GM18505 (cell line): ENCODE results near the gene SERPINB6.

Experiments used
- ATAC-seq: cut with Tn5 transposase; IDR thresholded peaks from one replicate; pipeline ENCODE4 v1.9.1; 2021; ENCODE audit not compliant: unreplicated experiment
- POLR2A ChIP-seq: IDR thresholded peaks from 4 replicates; pipeline ENCODE4 v1.6.1; 2011; ENCODE audit warnings: borderline replicate concordance; ENCODE audit not compliant: insufficient read depth, insufficient read length; ENCODE audit errors: extremely low read depth

The SERPINB6 gene

DNA sequence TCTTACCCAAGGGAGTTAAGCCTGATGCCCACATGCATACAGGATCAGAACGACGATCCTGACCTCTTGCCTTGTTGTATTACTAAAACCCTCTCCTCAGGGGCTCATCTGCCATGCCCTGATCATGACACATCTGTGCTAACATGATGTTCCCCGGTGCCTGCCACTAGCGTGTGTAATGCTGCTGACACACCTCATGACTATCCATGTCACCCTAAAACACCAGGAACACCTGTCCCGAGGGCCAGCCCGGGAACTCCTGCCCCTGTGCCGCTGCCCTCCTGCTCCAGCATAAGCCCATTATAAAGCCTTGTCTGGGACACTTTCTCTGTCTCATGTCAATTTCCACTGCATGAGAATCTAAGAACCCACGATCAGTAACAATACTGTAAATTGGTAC lies 7.6 kb downstream of the SERPINB6 start:
- no peak for ATAC-seq
- no peak for TF ChIP-seq POLR2A

DNA sequence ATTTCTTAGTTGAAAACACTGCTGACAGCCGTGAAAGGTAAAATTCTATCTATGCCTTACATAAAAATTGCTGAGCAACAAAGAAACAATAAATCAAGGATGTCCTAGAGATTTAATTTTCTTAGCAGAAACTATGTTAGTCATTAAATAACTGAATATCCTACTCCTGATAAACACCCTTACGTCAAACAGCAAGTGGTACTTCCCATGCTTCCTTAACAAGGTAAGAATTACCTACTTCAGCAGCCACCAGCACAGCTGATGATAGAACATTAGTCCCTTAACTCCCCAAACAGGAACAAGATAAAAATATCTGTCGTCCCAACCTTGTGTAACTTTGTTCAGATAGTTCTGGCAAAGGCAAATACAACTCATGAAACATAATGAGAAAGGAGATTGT lies 8.7 kb downstream of the SERPINB6 start:
- ATAC-seq: no peak
- TF ChIP-seq POLR2A: no peak

DNA sequence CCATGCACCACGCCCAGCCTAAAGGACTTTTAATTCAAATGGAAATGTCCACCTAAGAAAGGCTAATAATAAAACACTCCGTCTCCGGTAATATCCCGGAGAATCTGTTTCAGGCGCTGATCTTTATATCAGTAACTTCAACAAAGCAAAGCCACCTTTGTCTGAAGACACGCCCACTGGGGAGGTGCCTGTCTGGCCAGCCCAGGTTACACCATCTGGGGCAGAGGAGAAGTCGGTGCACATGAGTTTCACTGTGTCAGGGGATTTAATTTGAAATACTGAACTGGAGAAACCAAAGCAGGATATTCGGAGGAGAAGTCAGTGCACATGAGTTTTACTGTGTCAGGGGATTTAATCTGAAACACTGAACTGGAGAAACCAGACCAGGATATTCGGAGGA lies 9.4 kb downstream of the SERPINB6 start:
- no peak for TF ChIP-seq POLR2A
- ATAC-seq: no peak

- no peak for TF ChIP-seq POLR2A
- no peak for ATAC-seq
Observed at GRCh38 chr6:2961506-2961905, 9.9 kb downstream of the SERPINB6 start.

GRCh38 chr6:2960935-2961334 lies 10.4 kb downstream of the SERPINB6 start:
- no peak for TF ChIP-seq POLR2A
- no peak for ATAC-seq

GRCh38 chr6:2959909-2960719 lies 11.3 kb downstream of the SERPINB6 start:
- TF ChIP-seq POLR2A: no peak
- no peak for ATAC-seq

GRCh38 chr6:2958776-2959175 lies 12.6 kb downstream of the SERPINB6 start:
- ATAC-seq: no peak
- TF ChIP-seq POLR2A: no peak

GRCh38 chr6:2958331-2958711 lies 13.0 kb downstream of the SERPINB6 start:
- no peak for TF ChIP-seq POLR2A
- ATAC-seq: no peak

- no peak for ATAC-seq
- no peak for TF ChIP-seq POLR2A
Observed at GRCh38 chr6:2957696-2958330, 13.6 kb downstream of the SERPINB6 start.

DNA sequence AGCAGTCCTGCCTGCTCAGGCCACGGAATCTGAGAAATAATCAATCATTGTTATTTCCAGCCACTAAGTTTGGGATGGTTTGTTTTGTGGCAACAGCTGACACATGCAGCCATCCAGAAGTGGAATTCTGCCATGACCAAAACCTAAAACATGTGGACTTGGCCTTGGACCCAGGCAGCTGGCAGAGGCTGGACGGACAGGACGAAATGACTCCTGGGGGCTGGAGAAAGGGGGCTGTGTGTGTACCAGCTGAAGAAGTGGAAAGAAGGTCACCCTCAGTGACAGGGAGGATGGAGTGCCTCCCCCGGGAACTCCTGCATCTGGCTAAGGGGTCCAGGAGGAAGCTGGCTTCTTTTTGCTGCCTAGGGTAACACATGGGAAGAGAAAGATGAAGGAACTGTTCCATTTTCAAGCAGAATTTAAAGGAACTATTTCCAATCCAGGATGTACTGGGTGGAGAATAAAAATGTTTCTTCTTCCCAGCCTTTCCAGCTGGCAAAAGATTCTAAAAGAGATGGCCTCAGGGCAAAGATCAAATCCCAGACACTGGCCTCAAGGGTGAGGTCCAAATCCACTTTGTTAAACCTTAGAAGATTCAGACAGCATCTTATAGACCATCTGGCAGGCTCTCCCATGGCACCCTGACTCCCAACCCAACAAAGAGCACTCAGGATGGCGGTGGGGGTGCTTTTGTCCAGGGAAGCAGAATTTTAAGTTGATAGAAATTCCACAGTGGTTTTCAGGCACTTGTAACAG lies 14.3 kb downstream of the SERPINB6 start:
- TF ChIP-seq POLR2A: no peak
- no peak for ATAC-seq

- no peak for ATAC-seq
- TF ChIP-seq POLR2A: no peak
Observed at GRCh38 chr6:2953098-2953497, 18.3 kb downstream of the SERPINB6 start.

GRCh38 chr6:2952557-2953095 lies 18.7 kb downstream of the SERPINB6 start:
- TF ChIP-seq POLR2A: no peak
- no peak for ATAC-seq

DNA sequence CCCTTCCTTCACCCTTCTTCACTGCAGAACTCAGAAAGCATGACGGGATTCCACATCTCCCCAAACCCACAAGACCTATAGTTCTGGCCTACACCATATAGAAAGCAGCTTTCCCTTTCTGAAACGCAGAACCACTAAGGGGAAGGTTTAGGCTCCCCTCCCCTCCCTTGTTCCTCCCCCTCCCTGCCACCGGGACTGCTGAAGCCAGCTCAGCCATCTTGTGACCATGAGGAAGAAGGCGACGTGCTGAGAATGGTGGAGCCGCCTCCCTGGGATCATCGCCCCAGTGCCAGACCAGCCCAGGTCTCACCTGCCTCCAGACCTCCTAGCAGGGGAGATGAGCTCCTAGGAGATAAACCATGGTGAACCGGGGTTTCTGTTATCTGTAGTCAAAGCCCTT lies 19.6 kb downstream of the SERPINB6 start:
- no peak for ATAC-seq

More for the DNA sequence above, 19.6 kb downstream of the SERPINB6 start:
- no peak for TF ChIP-seq POLR2A
